ENCODE measurements around the gene PRSS3. TPM values are rescaled to one million over a fixed set of nuclear protein-coding genes. Genes with fewer than 3 reads are reported as not detected.
"Not testable (repeated sequence)": the region's sequence is repeated elsewhere in the genome, so short reads cannot be mapped to it uniquely, and the experiment has no call there.

Gene PRSS3
- total RNA-seq, 1 experiment from 2014 or later, result 66.3 TPM

DNA sequence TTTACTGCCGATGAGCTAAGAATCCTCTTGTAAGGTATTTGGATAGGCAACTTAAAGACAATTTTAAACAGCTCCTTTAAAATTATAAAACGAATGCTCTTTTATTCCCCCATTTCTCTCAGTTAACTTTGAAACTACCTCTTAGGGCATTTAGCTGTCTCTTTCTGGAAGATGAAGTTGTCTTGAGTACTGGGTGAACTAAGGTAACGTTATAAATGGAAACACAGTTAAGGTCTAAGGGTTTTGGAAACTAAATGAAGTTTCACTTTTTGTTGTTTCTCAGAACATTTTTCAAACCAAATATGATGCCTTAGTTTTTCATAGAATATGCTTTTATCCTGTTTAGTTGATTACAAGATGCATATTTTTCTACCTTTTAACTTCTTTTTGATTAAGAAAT, 28.4 kb downstream of the PRSS3 start:
- peaks cover 6 to 11% of the 10 kb centered on the region in 2 experiments for H3K4me1 ChIP-seq (ENCODE audit: control insufficient read depth in 1 of 2, insufficient read depth in 2 of 2, low read length in 2 of 2)
- ChIA-PET POLR2A (no interaction called here), RAD21 (ENCODE audit: low non-redundant PET in 1 of 2, low total read pairs in 2 of 2, uncharacterized antibody in 2 of 2, unreplicated experiment in 2 of 2) (no interaction called here), CTCF (no interaction called here)
- DNase-seq (ENCODE audit: low read depth, low spot score), result no peak
- no peaks in the 10 kb centered on the region for H3K27me3 ChIP-seq (ENCODE audit: insufficient read depth, low read length)
- H3K4me2 ChIP-seq (ENCODE audit: low read length), result no peak overlapping the region
- no peak overlapping the region for H3K9ac ChIP-seq (ENCODE audit: low read length)
- H3K27ac ChIP-seq (ENCODE audit: low read depth, low read length), result no peak overlapping the region
- H3K36me3 ChIP-seq (ENCODE audit: control insufficient read depth in 1 of 2, insufficient read depth in 2 of 2, low read length in 2 of 2), result no peaks in the 10 kb centered on the region; a peak in 1 of 4 replicates
- no peaks in the 10 kb centered on the region for H3K9me3 ChIP-seq (ENCODE audit: control insufficient read depth in 1 of 2, insufficient read depth in 1 of 2, low read depth in 1 of 2, low read length in 2 of 2)
- H4K20me1 ChIP-seq (ENCODE audit: insufficient read depth), result peaks cover 4% of the 10 kb centered on the region; the same call in 1 of the 2 replicates
- no peak overlapping the region for H3K4me3 ChIP-seq (replicated peaks in 1 of 2; ENCODE audit: low read depth in 1 of 2, low read length in 2 of 2)
- TF ChIP-seq, protein P1, sequence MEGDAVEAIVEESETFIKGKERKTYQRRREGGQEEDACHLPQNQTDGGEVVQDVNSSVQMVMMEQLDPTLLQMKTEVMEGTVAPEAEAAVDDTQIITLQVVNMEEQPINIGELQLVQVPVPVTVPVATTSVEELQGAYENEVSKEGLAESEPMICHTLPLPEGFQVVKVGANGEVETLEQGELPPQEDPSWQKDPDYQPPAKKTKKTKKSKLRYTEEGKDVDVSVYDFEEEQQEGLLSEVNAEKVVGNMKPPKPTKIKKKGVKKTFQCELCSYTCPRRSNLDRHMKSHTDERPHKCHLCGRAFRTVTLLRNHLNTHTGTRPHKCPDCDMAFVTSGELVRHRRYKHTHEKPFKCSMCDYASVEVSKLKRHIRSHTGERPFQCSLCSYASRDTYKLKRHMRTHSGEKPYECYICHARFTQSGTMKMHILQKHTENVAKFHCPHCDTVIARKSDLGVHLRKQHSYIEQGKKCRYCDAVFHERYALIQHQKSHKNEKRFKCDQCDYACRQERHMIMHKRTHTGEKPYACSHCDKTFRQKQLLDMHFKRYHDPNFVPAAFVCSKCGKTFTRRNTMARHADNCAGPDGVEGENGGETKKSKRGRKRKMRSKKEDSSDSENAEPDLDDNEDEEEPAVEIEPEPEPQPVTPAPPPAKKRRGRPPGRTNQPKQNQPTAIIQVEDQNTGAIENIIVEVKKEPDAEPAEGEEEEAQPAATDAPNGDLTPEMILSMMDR (IDR thresholded peaks at IDR 0.05 in 2 of 3, conservative IDR thresholded peaks at IDR 0.05 in 1 of 3; ENCODE audit: borderline replicate concordance in 1 of 3, insufficient read depth in 1 of 3, low read depth in 2 of 3, low read length in 2 of 3), result no peak
- TF ChIP-seq SIN3A (IDR thresholded peaks at IDR 0.05; ENCODE audit: low read depth) (no peak), SP1 (IDR thresholded peaks at IDR 0.05; ENCODE audit: low read depth) (no peak)
- no peak for ATAC-seq
- intact Hi-C loops (cut with micrococcal nuclease), result no loop called here
- no peaks in the 10 kb centered on the region for H3K9me2 ChIP-seq (ENCODE audit: insufficient read depth)
- BruUV-seq (replicated peaks), result no TSS peak
- peaks cover 99% of the 10 kb centered on the region for H3K79me2 ChIP-seq (ENCODE audit: insufficient read depth, low read length)
- no peak overlapping the region for H2AFZ ChIP-seq (ENCODE audit: low read depth, low read length, poor library complexity, severe bottlenecking)

DNA sequence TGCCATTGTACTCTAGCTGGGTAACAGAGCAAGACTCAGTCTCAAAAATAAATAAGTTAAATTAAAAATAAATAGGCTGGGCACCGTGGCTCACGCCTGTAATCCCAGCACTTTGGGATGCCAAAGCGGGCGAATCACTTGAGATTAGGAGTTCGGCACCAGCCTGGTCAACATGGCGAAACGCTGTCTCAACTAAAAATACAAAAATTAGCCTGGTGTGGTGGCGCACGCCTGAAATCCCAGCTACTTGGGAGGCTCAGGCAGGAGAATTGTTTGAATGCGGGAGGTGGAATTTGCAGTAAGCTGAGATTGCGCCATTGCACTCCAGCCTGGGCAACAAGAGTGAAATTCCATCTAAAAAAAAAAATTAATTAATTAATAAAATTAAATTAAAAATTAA, 31.9 kb downstream of the PRSS3 start:
- H4K20me1 ChIP-seq (ENCODE audit: insufficient read depth); POLR2A ChIA-PET; H3K9ac ChIP-seq (ENCODE audit: low read length); H3K27me3 ChIP-seq (ENCODE audit: insufficient read depth, low read length); H3K27ac ChIP-seq (ENCODE audit: low read depth, low read length); H2AFZ ChIP-seq (ENCODE audit: low read depth, low read length, poor library complexity, severe bottlenecking); ATAC-seq; RAD21 ChIA-PET (ENCODE audit: low non-redundant PET in 1 of 2, low total read pairs in 2 of 2, uncharacterized antibody in 2 of 2, unreplicated experiment in 2 of 2); BruUV-seq (replicated peaks); H3K9me3 ChIP-seq (ENCODE audit: control insufficient read depth in 1 of 2, insufficient read depth in 1 of 2, low read depth in 1 of 2, low read length in 2 of 2); H3K9me2 ChIP-seq (ENCODE audit: insufficient read depth); intact Hi-C loops (cut with micrococcal nuclease); DNase-seq (ENCODE audit: low read depth, low spot score); H3K4me3 ChIP-seq (replicated peaks in 1 of 2; ENCODE audit: low read depth in 1 of 2, low read length in 2 of 2); H3K4me2 ChIP-seq (ENCODE audit: low read length); H3K4me1 ChIP-seq (ENCODE audit: control insufficient read depth in 1 of 2, insufficient read depth in 2 of 2, low read length in 2 of 2); H3K36me3 ChIP-seq (ENCODE audit: control insufficient read depth in 1 of 2, insufficient read depth in 2 of 2, low read length in 2 of 2): not testable (repeated sequence)
- H3K79me2 ChIP-seq (ENCODE audit: insufficient read depth, low read length), result peaks cover 97% of the 10 kb centered on the region
- CTCF ChIA-PET, result interaction anchor here (1.2 kb wide), 1 partner anchor 13 kb away, joined by 3 read pairs; no protein-coding TSS in a partner anchor

DNA sequence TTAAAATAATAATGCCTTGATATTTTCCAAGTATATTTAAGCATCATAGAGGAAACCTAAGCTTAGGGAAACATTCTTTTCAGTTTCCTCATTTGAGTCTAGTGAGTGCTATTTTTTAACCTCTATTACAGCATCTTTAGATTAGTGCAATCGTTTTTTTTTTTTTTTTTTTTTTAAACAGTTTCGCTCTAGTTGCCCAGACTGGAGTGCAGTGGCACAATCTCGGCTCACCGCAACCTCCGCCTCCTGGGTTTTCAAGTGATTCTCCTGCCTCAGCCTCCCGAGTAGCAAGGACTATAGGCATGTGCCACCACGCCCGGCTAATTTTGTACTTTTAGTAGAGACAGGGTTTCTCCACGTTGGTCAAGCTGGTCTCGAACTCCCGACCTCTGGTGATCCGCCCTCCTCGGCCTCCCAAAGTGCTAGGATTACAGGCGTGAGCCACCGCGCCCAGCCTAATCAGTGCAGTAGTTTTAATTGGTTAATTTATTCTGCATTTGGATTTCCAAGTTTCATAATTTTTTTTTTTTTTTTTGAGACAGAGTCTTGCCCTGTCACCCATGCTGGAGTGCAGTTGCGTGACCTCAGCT, 34.4 kb downstream of the PRSS3 start:
- RAD21 ChIA-PET (ENCODE audit: low non-redundant PET in 1 of 2, low total read pairs in 2 of 2, uncharacterized antibody in 2 of 2, unreplicated experiment in 2 of 2); ATAC-seq; H3K9me2 ChIP-seq (ENCODE audit: insufficient read depth); H2AFZ ChIP-seq (ENCODE audit: low read depth, low read length, poor library complexity, severe bottlenecking); CTCF ChIA-PET; H3K4me1 ChIP-seq (ENCODE audit: control insufficient read depth in 1 of 2, insufficient read depth in 2 of 2, low read length in 2 of 2); H3K4me2 ChIP-seq (ENCODE audit: low read length); POLR2A ChIA-PET; H3K27ac ChIP-seq (ENCODE audit: low read depth, low read length); H3K27me3 ChIP-seq (ENCODE audit: insufficient read depth, low read length); DNase-seq (ENCODE audit: low read depth, low spot score); H3K9me3 ChIP-seq (ENCODE audit: control insufficient read depth in 1 of 2, insufficient read depth in 1 of 2, low read depth in 1 of 2, low read length in 2 of 2); H3K9ac ChIP-seq (ENCODE audit: low read length); H3K36me3 ChIP-seq (ENCODE audit: control insufficient read depth in 1 of 2, insufficient read depth in 2 of 2, low read length in 2 of 2); H4K20me1 ChIP-seq (ENCODE audit: insufficient read depth); intact Hi-C loops (cut with micrococcal nuclease); H3K4me3 ChIP-seq (replicated peaks in 1 of 2; ENCODE audit: low read depth in 1 of 2, low read length in 2 of 2); BruUV-seq (replicated peaks): not testable (repeated sequence)
- peaks cover 96% of the 10 kb centered on the region for H3K79me2 ChIP-seq (ENCODE audit: insufficient read depth, low read length)
